Liver (tissue), 9 donors: ENCODE measurements around the gene GAB2. TPM values are rescaled to one million over a fixed set of nuclear protein-coding genes. Genes with fewer than 3 reads are reported as not detected.

Experiments used
- DNase-seq: peaks from one replicate; pipeline ENCODE4 v3.0.0-alpha.2; 2017; ENCODE audit warnings: low spot score
- H3K27ac ChIP-seq, 2 donors: one replicate each; pipeline ENCODE4 v1.7.0; 2013; ENCODE audit warnings: inconsistent platforms in 2 of 2, low read length in 2 of 2, control low read depth in 1 of 2, low read depth in 1 of 2, mild to moderate bottlenecking in 1 of 2
- H3K27me3 ChIP-seq, 4 donors: one replicate each; pipeline versions ENCODE4 v1.6.1 to v1.7.0; 2013; ENCODE audit warnings: low read length in 3 of 4, inconsistent platforms in 1 of 4, mild to moderate bottlenecking in 1 of 4, moderate library complexity in 1 of 4; ENCODE audit not compliant: control insufficient read depth in 4 of 4, insufficient read depth in 4 of 4
- H3K36me3 ChIP-seq, 4 donors: one replicate each; pipeline versions ENCODE4 v1.6.1 to v1.7.0; 2013; ENCODE audit warnings: low read length in 3 of 4, mild to moderate bottlenecking in 3 of 4, low read depth in 1 of 4, moderate library complexity in 1 of 4; ENCODE audit not compliant: control insufficient read depth in 4 of 4, insufficient read depth in 3 of 4
- H3K4me1 ChIP-seq, 4 donors: one replicate each; pipeline versions ENCODE4 v1.6.1 to v1.7.0; 2013; ENCODE audit warnings: low read length in 3 of 4, mild to moderate bottlenecking in 3 of 4, moderate library complexity in 1 of 4; ENCODE audit not compliant: control insufficient read depth in 4 of 4, insufficient read depth in 4 of 4
- H3K4me3 ChIP-seq, 3 donors: one replicate each; pipeline versions ENCODE4 v1.6.1 to v1.7.0; 2013; ENCODE audit warnings: low read length in 3 of 3, control low read depth in 1 of 3, low read depth in 1 of 3, mild to moderate bottlenecking in 1 of 3
- H3K9ac ChIP-seq, 2 donors: one replicate each; pipeline ENCODE4 v1.7.0; 2013; ENCODE audit warnings: low read length in 2 of 2, mild to moderate bottlenecking in 2 of 2, moderate library complexity in 2 of 2, control low read depth in 1 of 2, low read depth in 1 of 2
- H3K9me3 ChIP-seq, 4 donors: one replicate each; pipeline versions ENCODE4 v1.6.1 to v1.7.0; 2013; ENCODE audit warnings: low read length in 3 of 4; ENCODE audit not compliant: control insufficient read depth in 4 of 4
- CTCF ChIP-seq: fragments of 150-350 bp; IDR thresholded peaks from 2 replicates; pipeline ENCODE4 v1.5.1; 2017; ENCODE audit warnings: improper control_type of control experiment, low read depth, low read length; ENCODE audit not compliant: missing input control
- EGR1 ChIP-seq, 2 donors: IDR thresholded peaks; 2 replicates each; pipeline ENCODE4 v1.6.1; 2016 to 2018; ENCODE audit warnings: antibody characterized with exemption in 2 of 2, low read depth in 2 of 2
- HNF4G ChIP-seq: IDR thresholded peaks from 2 replicates; pipeline ENCODE4 v1.6.1; 2016; ENCODE audit warnings: antibody characterized with exemption
- JUND ChIP-seq, 2 donors: IDR thresholded peaks; 2 replicates each; pipeline ENCODE4 v1.6.1; 2016; ENCODE audit warnings: antibody characterized with exemption in 2 of 2
- MAX ChIP-seq: IDR thresholded peaks from 2 replicates; pipeline ENCODE4 v1.6.1; 2016; ENCODE audit warnings: antibody characterized with exemption
- RAD21 ChIP-seq, 2 donors: IDR thresholded peaks; 2 replicates each; pipeline ENCODE4 v1.6.1; 2016; ENCODE audit warnings: antibody characterized with exemption in 2 of 2, mild to moderate bottlenecking in 2 of 2
- REST ChIP-seq: IDR thresholded peaks from 2 replicates; pipeline ENCODE4 v1.6.1; 2016; ENCODE audit warnings: antibody characterized with exemption, mild to moderate bottlenecking
- RXRA ChIP-seq, 2 donors: IDR thresholded peaks; 2 replicates each; pipeline ENCODE4 v1.6.1; 2017 to 2018; ENCODE audit warnings: antibody characterized with exemption in 2 of 2, mild to moderate bottlenecking in 1 of 2
- SP1 ChIP-seq: IDR thresholded peaks from 2 replicates; pipeline ENCODE4 v1.6.1; 2018; ENCODE audit warnings: antibody characterized with exemption, mild to moderate bottlenecking
- WGBS: extraction: QIAGEN DNeasy Blood & Tissue Kit; methylation state at CpG from one replicate; pipeline ENCODE4 v1.1.7; 2013; 5-methylcytosine and 5-hydroxymethylcytosine counted together
- polyA plus RNA-seq, 2 donors: library from polyadenylated mRNA; stranded (reverse) in 1 of 2; unstranded in 1 of 2; fragments of 200-250 nt in 1 of 2; fragments of >200 nt in 1 of 2; fragmentation: Nextera tagmentation in 1 of 2; extraction: Ambion mirVana in 1 of 2; gene quantifications; one replicate each; pipeline versions ENCODE4 v1.2.1 to v1.2.3, GENCODE V29; 2013 to 2015
- total RNA-seq, 2 donors: library from RNA; depleted of rRNA; stranded (reverse); fragments of >200 nt; gene quantifications; one replicate each; pipeline ENCODE4 v1.2.3, GENCODE V29; 2014
- TF ChIP-seq, protein P1 (sequence below): IDR thresholded peaks from 2 replicates; pipeline ENCODE4 v1.6.1; 2016; ENCODE audit warnings: antibody characterized with exemption
- TF ChIP-seq, protein P2 (sequence below): IDR thresholded peaks from 2 replicates; pipeline ENCODE4 v1.6.1; 2016; ENCODE audit warnings: antibody characterized with exemption
- donor health status: healthy.
- donor health status: healthy.
- donor health status: healthy.
- donor health status: healthy.
- donor health status: healthy.

The GAB2 gene
- total and polyA plus RNA-seq, 4 donors, result 1.3 to 3.6 (median 2.5) TPM

DNA sequence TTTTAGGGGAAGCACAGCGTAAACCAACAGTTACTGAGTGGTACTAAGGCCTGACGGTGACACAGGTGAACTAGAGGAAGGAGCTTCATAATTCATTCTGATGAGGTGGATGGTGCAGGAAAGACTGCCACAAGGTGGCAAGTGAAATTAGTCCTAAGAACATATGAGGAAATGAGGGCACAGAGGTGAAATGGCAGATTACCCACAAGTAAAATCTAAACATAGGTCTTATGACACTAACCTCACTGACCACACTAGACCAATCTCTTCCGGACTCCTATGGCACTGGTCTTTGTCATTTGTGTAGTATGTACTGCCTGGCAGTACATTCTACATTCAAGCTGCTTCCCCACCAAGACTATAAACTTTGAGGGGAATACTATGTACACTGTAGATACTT is 20.2 kb downstream of the GAB2 start:
- H3K4me1 ChIP-seq, result no peaks in the 10 kb centered on the region
- H3K9ac ChIP-seq, result no peak overlapping the region
- H3K27me3 ChIP-seq, result no peaks in the 10 kb centered on the region
- no peak overlapping the region for H3K27ac ChIP-seq
- no peak overlapping the region for H3K4me3 ChIP-seq
- 86% methylated on average over 3 of the region's 3 CpGs for WGBS
- H3K9me3 ChIP-seq, result no peaks in the 10 kb centered on the region
- TF ChIP-seq REST, result no peak
- TF ChIP-seq, protein P1, sequence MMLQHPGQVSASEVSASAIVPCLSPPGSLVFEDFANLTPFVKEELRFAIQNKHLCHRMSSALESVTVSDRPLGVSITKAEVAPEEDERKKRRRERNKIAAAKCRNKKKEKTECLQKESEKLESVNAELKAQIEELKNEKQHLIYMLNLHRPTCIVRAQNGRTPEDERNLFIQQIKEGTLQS, result no peak
- TF ChIP-seq RAD21 (IDR thresholded peaks at IDR 0.05), result no peak
- TF ChIP-seq, protein P2, sequence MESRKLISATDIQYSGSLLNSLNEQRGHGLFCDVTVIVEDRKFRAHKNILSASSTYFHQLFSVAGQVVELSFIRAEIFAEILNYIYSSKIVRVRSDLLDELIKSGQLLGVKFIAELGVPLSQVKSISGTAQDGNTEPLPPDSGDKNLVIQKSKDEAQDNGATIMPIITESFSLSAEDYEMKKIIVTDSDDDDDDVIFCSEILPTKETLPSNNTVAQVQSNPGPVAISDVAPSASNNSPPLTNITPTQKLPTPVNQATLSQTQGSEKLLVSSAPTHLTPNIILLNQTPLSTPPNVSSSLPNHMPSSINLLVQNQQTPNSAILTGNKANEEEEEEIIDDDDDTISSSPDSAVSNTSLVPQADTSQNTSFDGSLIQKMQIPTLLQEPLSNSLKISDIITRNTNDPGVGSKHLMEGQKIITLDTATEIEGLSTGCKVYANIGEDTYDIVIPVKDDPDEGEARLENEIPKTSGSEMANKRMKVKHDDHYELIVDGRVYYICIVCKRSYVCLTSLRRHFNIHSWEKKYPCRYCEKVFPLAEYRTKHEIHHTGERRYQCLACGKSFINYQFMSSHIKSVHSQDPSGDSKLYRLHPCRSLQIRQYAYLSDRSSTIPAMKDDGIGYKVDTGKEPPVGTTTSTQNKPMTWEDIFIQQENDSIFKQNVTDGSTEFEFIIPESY, result no peak
- TF ChIP-seq RXRA (IDR thresholded peaks at IDR 0.05), result no peak
- no peak for DNase-seq
- no peaks in the 10 kb centered on the region for H3K36me3 ChIP-seq

DNA sequence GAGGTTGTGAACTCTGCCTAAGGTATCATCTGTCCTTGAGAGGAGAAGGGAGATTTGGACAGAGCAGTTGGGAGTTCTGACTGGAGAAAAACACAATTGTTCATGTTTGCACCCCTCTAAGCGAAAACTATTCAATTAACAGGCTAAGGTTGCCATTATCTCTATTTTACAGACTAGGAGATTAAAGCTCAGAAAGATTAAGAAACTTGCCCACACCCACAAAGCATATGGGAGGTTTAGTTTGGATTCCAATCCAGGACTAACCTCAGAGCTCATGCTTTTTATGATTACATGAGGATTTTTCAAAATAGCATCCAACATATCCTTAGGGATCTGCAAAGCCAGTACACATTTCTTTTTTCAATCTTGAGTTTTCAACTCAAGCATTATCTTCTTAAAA is 22.0 kb downstream of the GAB2 start:
- TF ChIP-seq CTCF (no peak), EGR1 (IDR thresholded peaks at IDR 0.05; ENCODE audit: low read depth in 2 of 2) (no peak), HNF4G (no peak), RXRA (IDR thresholded peaks at IDR 0.05) (no peak), MAX (no peak), SP1 (no peak), JUND (IDR thresholded peaks at IDR 0.05) (no peak), RAD21 (IDR thresholded peaks at IDR 0.05) (no peak)
- TF ChIP-seq, protein P1, result no peak

More for the DNA sequence above, 22.0 kb downstream of the GAB2 start:
- WGBS, result 96% methylated on average over 1 of the region's 1 CpG
- no peaks in the 10 kb centered on the region for H3K27me3 ChIP-seq
- no peaks in the 10 kb centered on the region for H3K9me3 ChIP-seq
- H3K9ac ChIP-seq, result no peak overlapping the region
- H3K27ac ChIP-seq, result no peak overlapping the region
- no peak for DNase-seq
- H3K4me1 ChIP-seq, result no peaks in the 10 kb centered on the region
- no peaks in the 10 kb centered on the region for H3K36me3 ChIP-seq
- no peak overlapping the region for H3K4me3 ChIP-seq
